NCI-H2227 (cell line): ENCODE data around the gene ANKRD30A.
"Not testable (repeated sequence)": the region's sequence is repeated elsewhere in the genome, so short reads cannot be mapped to it uniquely, and the experiment has no call there.

Experiments used
- DNase-seq: peaks from one replicate; lab custom pipeline; 2025; ENCODE audit not compliant: unreplicated experiment; lab: John Stamatoyannopoulos, UW

Gene ANKRD30A

GRCh38 chr10:37268266-37268665, 142.9 kb downstream of the ANKRD30A start:
- no peak for DNase-seq

- no peak for DNase-seq
Measured at GRCh38 chr10:37269554-37270256, 144.3 kb downstream of the ANKRD30A start.

- DNase-seq, result no peak
Measured at GRCh38 chr10:37275216-37275777, 149.9 kb downstream of the ANKRD30A start.

GRCh38 chr10:37285063-37285462, 159.7 kb downstream of the ANKRD30A start:
- no peak for DNase-seq

GRCh38 chr10:37289833-37290464, 164.6 kb downstream of the ANKRD30A start:
- no peak for DNase-seq

GRCh38 chr10:37301271-37301670, 175.9 kb downstream of the ANKRD30A start:
- DNase-seq, result no peak

- no peak for DNase-seq
Measured at GRCh38 chr10:37304036-37304435, 178.6 kb downstream of the ANKRD30A start.

- DNase-seq, result no peak
Measured at GRCh38 chr10:37314350-37314749, 189.0 kb downstream of the ANKRD30A start.

- DNase-seq, result no peak
Measured at GRCh38 chr10:37314862-37315261, 189.5 kb downstream of the ANKRD30A start.

- no peak for DNase-seq
Measured at GRCh38 chr10:37344413-37344812, 219.0 kb downstream of the ANKRD30A start.

- no peak for DNase-seq
Measured at GRCh38 chr10:37379991-37380390, 254.6 kb downstream of the ANKRD30A start.

GRCh38 chr10:37381271-37381670, 255.9 kb downstream of the ANKRD30A start:
- no peak for DNase-seq

GRCh38 chr10:37384923-37385322, 259.5 kb downstream of the ANKRD30A start:
- no peak for DNase-seq

GRCh38 chr10:37390926-37391325, 265.5 kb downstream of the ANKRD30A start:
- DNase-seq, result no peak

- not testable (repeated sequence) for DNase-seq
Measured at GRCh38 chr10:37400774-37401173, 275.4 kb downstream of the ANKRD30A start.

- DNase-seq, result no peak
Measured at GRCh38 chr10:37401225-37401624, 275.8 kb downstream of the ANKRD30A start.

- no peak for DNase-seq
Measured at GRCh38 chr10:37403776-37404175, 278.4 kb downstream of the ANKRD30A start.
